CD14-positive monocyte (primary cell): ENCODE measurements around the gene HNF4A. TPM values are rescaled to one million over a fixed set of nuclear protein-coding genes. Genes with fewer than 3 reads are reported as not detected.
A peak's percentile ranks its signal among the peaks of the same experiment; 100 is the strongest.

ENCODE experiments used
- DNase-seq, 3 donors: peaks; one replicate each; pipeline ENCODE4 v3.0.0-alpha.2; 2011 to 2022
- H2AFZ ChIP-seq: 2 replicates; pipeline ENCODE4 v1.6.0; 2012; ENCODE audit warnings: mild to moderate bottlenecking, low read depth, low read length, inconsistent platforms; ENCODE audit not compliant: insufficient read depth, poor library complexity, severe bottlenecking
- H3K27ac ChIP-seq, 2 donors: 1 replicate in 1 of 2; 2 replicates in 1 of 2; pipeline ENCODE4 v1.5.1; 2012 to 2013; ENCODE audit warnings: low read length in 2 of 2, control low read depth in 1 of 2, inconsistent platforms in 1 of 2, low read depth in 1 of 2, mild to moderate bottlenecking in 1 of 2
- H3K27me3 ChIP-seq, 2 donors: one replicate each; pipeline versions ENCODE4 v1.6.0 to v1.6.1; 2011 to 2013; ENCODE audit warnings: low read length in 2 of 2; ENCODE audit not compliant: control insufficient read depth in 2 of 2, insufficient read depth in 2 of 2
- H3K36me3 ChIP-seq, 2 donors: replicated peaks in 1 of 2; 1 replicate in 1 of 2; 2 replicates in 1 of 2; pipeline versions ENCODE4 v1.5.1 to v1.6.1; 2012 to 2013; ENCODE audit warnings: low read length in 2 of 2, control low read depth in 1 of 2, inconsistent platforms in 1 of 2, mild to moderate bottlenecking in 1 of 2; ENCODE audit not compliant: insufficient read depth in 2 of 2, control insufficient read depth in 1 of 2
- H3K4me1 ChIP-seq, 2 donors: 1 replicate in 1 of 2; 2 replicates in 1 of 2; pipeline versions ENCODE4 v1.5.1 to v1.6.1; 2012 to 2013; ENCODE audit warnings: low read length in 2 of 2, control low read depth in 1 of 2, inconsistent platforms in 1 of 2, mild to moderate bottlenecking in 1 of 2, moderate library complexity in 1 of 2; ENCODE audit not compliant: insufficient read depth in 2 of 2, control insufficient read depth in 1 of 2
- H3K4me2 ChIP-seq: replicated peaks from 2 replicates; pipeline ENCODE3; 2012; ENCODE audit warnings: low read length, moderate library complexity, mild to moderate bottlenecking; ENCODE audit not compliant: poor library complexity, severe bottlenecking; ENCODE audit errors: extremely low read depth
- H3K4me3 ChIP-seq, 3 experiments: fragments of 200-600 bp in 1 of 3; sonication (generic) in 1 of 3; replicated peaks in 1 of 3; 1 replicate in 2 of 3; 2 replicates in 1 of 3; pipeline ENCODE4 v1.5.1; 2011 to 2013; ENCODE audit warnings: low read length in 3 of 3, mild to moderate bottlenecking in 3 of 3, control low read depth in 2 of 3, low read depth in 2 of 3, inconsistent platforms in 1 of 3, moderate library complexity in 1 of 3
- H3K79me2 ChIP-seq: 2 replicates; pipeline ENCODE4 v1.6.0; 2012; ENCODE audit warnings: mild to moderate bottlenecking, control low read depth, inconsistent platforms, low read length, moderate library complexity; ENCODE audit not compliant: insufficient read depth
- H3K9ac ChIP-seq: 2 replicates; pipeline ENCODE4 v1.6.0; 2017; ENCODE audit warnings: low read length, mild to moderate bottlenecking; ENCODE audit not compliant: insufficient read depth, poor library complexity, severe bottlenecking
- H3K9me3 ChIP-seq, 2 donors: replicated peaks in 1 of 2; 1 replicate in 1 of 2; 2 replicates in 1 of 2; pipeline versions ENCODE4 v1.5.1 to v1.6.1; 2012 to 2013; ENCODE audit warnings: low read length in 2 of 2, control low read depth in 1 of 2; ENCODE audit not compliant: control insufficient read depth in 1 of 2, insufficient read depth in 1 of 2
- H4K20me1 ChIP-seq: 2 replicates; pipeline ENCODE4 v1.6.0; 2012; ENCODE audit warnings: mild to moderate bottlenecking, low read length, control low read depth, moderate library complexity; ENCODE audit not compliant: insufficient read depth
- H3K27ac Mint-ChIP-seq, 7 donors: one replicate each; pipeline ENCODE4 v1.8.0; 2020; ENCODE audit warnings: mild to moderate bottlenecking in 7 of 7, mixed read lengths in 7 of 7, moderate library complexity in 6 of 7, inconsistent platforms in 2 of 7
- H3K27me3 Mint-ChIP-seq, 3 donors: one replicate each; pipeline ENCODE4 v1.8.0; 2021 to 2022; ENCODE audit warnings: low read depth in 3 of 3, mild to moderate bottlenecking in 3 of 3, mixed read lengths in 3 of 3, moderate library complexity in 3 of 3, inconsistent platforms in 1 of 3
- H3K36me3 Mint-ChIP-seq, 2 donors: one replicate each; pipeline ENCODE4 v1.8.0; 2020; ENCODE audit warnings: mixed read lengths in 2 of 2, inconsistent platforms in 1 of 2, mild to moderate bottlenecking in 1 of 2
- H3K4me1 Mint-ChIP-seq: one replicate; pipeline ENCODE4 v1.8.0; 2020; ENCODE audit warnings: mild to moderate bottlenecking, mixed read lengths
- H3K4me3 Mint-ChIP-seq, 2 donors: one replicate each; pipeline ENCODE4 v1.8.0; 2020; ENCODE audit warnings: mild to moderate bottlenecking in 2 of 2, mixed read lengths in 2 of 2, moderate library complexity in 1 of 2
- H3K9me3 Mint-ChIP-seq, 7 donors: one replicate each; pipeline ENCODE4 v1.8.0; 2020 to 2022; ENCODE audit warnings: mixed read lengths in 7 of 7, mild to moderate bottlenecking in 6 of 7, moderate library complexity in 6 of 7, inconsistent platforms in 2 of 7
- WGBS: methylation state at CpG from one replicate; pipeline ENCODE4 v1.1.5; 2013; ENCODE audit warnings: missing lambda C conversion rate; ENCODE audit not compliant: insufficient coverage; 5-methylcytosine and 5-hydroxymethylcytosine counted together
- intact Hi-C, 2 donors: fragments of 100-400 bp; cut with micrococcal nuclease; formaldehyde crosslinking; loops; one replicate each; pipeline versions ENCODE4 v1.15.0 to v1.15.1; 2023
- polyA plus RNA-seq, 3 donors: library from polyadenylated mRNA; depleted of rRNA in 1 of 3; unstranded in 2 of 3; stranded (reverse) in 1 of 3; fragments of 300-500 nt in 2 of 3; fragments of >200 nt in 1 of 3; fragmentation: Illumina TruSeq in 2 of 3; gene quantifications; 1 replicate in 2 of 3; 2 replicates in 1 of 3; pipeline ENCODE4 v1.2.3, GENCODE V29; 2012 to 2021
- TF ChIP-seq, protein P1 (sequence below): fragments of 200-600 bp; IDR thresholded peaks from one replicate; pipeline ENCODE4 v1.8.0; 2022; ENCODE audit warnings: antibody characterized with exemption, mild to moderate bottlenecking

Gene HNF4A
- polyA plus RNA-seq, 3 donors, result not detected

- intact Hi-C loops, result loop anchor here (5.0 kb wide), 2 partner anchors 45 to 130 kb away; partner anchors contain the start of gene SERINC3 (in 1 of the 2)
- Mint-ChIP-seq H3K4me1 (peaks cover 22% of the 10 kb centered on the region), H3K27ac (no peak overlapping the region), H3K36me3 (peaks cover 18 to 23% of the 10 kb centered on the region in 2 donors), H3K9me3 (no peaks in the 10 kb centered on the region), H3K4me3 (no peak overlapping the region), H3K27me3 (peaks cover 0 to 6% (median 4%) of the 10 kb centered on the region in 3 donors)
- no peak overlapping the region for H2AFZ ChIP-seq
- H3K79me2 ChIP-seq, result no peaks in the 10 kb centered on the region
- H3K36me3 ChIP-seq, result peaks cover 4 to 24% of the 10 kb centered on the region in 2 donors
- WGBS, result no CpG with 5 or more reads among the region's 3 CpGs
- H3K4me3 ChIP-seq, result no peak overlapping the region
- H4K20me1 ChIP-seq, result no peaks in the 10 kb centered on the region
- no peak for DNase-seq
- peaks cover 14 to 17% of the 10 kb centered on the region in 2 donors for H3K4me1 ChIP-seq
- no peak overlapping the region for H3K9ac ChIP-seq
- TF ChIP-seq, protein P1, sequence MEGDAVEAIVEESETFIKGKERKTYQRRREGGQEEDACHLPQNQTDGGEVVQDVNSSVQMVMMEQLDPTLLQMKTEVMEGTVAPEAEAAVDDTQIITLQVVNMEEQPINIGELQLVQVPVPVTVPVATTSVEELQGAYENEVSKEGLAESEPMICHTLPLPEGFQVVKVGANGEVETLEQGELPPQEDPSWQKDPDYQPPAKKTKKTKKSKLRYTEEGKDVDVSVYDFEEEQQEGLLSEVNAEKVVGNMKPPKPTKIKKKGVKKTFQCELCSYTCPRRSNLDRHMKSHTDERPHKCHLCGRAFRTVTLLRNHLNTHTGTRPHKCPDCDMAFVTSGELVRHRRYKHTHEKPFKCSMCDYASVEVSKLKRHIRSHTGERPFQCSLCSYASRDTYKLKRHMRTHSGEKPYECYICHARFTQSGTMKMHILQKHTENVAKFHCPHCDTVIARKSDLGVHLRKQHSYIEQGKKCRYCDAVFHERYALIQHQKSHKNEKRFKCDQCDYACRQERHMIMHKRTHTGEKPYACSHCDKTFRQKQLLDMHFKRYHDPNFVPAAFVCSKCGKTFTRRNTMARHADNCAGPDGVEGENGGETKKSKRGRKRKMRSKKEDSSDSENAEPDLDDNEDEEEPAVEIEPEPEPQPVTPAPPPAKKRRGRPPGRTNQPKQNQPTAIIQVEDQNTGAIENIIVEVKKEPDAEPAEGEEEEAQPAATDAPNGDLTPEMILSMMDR, result no peak
- H3K9me3 ChIP-seq, result no peaks in the 10 kb centered on the region
- H3K4me2 ChIP-seq, result no peak overlapping the region
- no peak overlapping the region for H3K27ac ChIP-seq
- no peaks in the 10 kb centered on the region for H3K27me3 ChIP-seq
Observed at GRCh38 chr20:44477151-44477550, 121.7 kb downstream of the HNF4A start.

GRCh38 chr20:44478206-44478605, 122.7 kb downstream of the HNF4A start:
- Mint-ChIP-seq H3K4me3 (no peak overlapping the region), H3K4me1 (peaks cover 22% of the 10 kb centered on the region), H3K27ac (peak overlapping the region in 1 of 7 donors; percentile 31), H3K27me3 (peaks cover 0 to 6% (median 2%) of the 10 kb centered on the region in 3 donors), H3K36me3 (peaks cover 19 to 31% of the 10 kb centered on the region in 2 donors), H3K9me3 (no peaks in the 10 kb centered on the region)
- Histone ChIP-seq H3K4me1 (peaks cover 14 to 17% of the 10 kb centered on the region in 2 donors), H3K4me2 (no peak overlapping the region), H3K79me2 (no peaks in the 10 kb centered on the region), H3K36me3 (peaks cover 5 to 27% of the 10 kb centered on the region in 2 donors), H3K4me3 (no peak overlapping the region), H3K27ac (no peak overlapping the region), H3K9ac (no peak overlapping the region), H3K9me3 (no peaks in the 10 kb centered on the region), H2AFZ (no peak overlapping the region), H4K20me1 (no peaks in the 10 kb centered on the region), H3K27me3 (no peaks in the 10 kb centered on the region)
- DNase-seq, result no peak
- TF ChIP-seq, protein P1, result no peak
- 96% methylated on average over 2 of the region's 6 CpGs for WGBS
- intact Hi-C loops, result loop anchor here (5.0 kb wide), 2 partner anchors 44 to 129 kb away; partner anchors contain the start of gene SERINC3 (in 1 of the 2)
